Lung (tissue), 12 donors: ENCODE measurements around the gene SNRPB2. TPM values are rescaled to one million over a fixed set of nuclear protein-coding genes. Genes with fewer than 3 reads are reported as not detected.

Experiments
- ATAC-seq: fragments of 200-7000 bp; cut with Tn5 transposase; one replicate; pipeline ENCODE4 v1.9.1; 2020; ENCODE audit warnings: moderate number of reproducible peaks; ENCODE audit not compliant: insufficient read depth, low FRiP score
- DNase-seq, 3 donors: peaks; one replicate each; pipeline ENCODE4 v3.0.0-alpha.2; 2013 to 2017
- H3K27ac ChIP-seq, 2 donors: one replicate each; pipeline ENCODE4 v1.5.1; 2013; ENCODE audit warnings: mild to moderate bottlenecking in 2 of 2, moderate library complexity in 2 of 2, control low read depth in 1 of 2, inconsistent platforms in 1 of 2, low read depth in 1 of 2, low read length in 1 of 2
- H3K27me3 ChIP-seq, 3 donors: one replicate each; pipeline ENCODE4 v1.5.1; 2013; ENCODE audit warnings: low read length in 2 of 3; ENCODE audit not compliant: control insufficient read depth in 3 of 3, insufficient read depth in 3 of 3
- H3K36me3 ChIP-seq, 4 donors: one replicate each; pipeline ENCODE4 v1.5.1; 2013; ENCODE audit warnings: low read length in 4 of 4, mild to moderate bottlenecking in 1 of 4, moderate library complexity in 1 of 4; ENCODE audit not compliant: control insufficient read depth in 4 of 4, insufficient read depth in 4 of 4
- H3K4me1 ChIP-seq, 5 donors: one replicate each; pipeline ENCODE4 v1.5.1; 2013; ENCODE audit warnings: low read length in 5 of 5, mild to moderate bottlenecking in 2 of 5, moderate library complexity in 1 of 5; ENCODE audit not compliant: control insufficient read depth in 5 of 5, insufficient read depth in 5 of 5
- H3K4me3 ChIP-seq: one replicate; pipeline ENCODE4 v1.5.1; 2013; ENCODE audit warnings: mild to moderate bottlenecking, control low read depth, moderate library complexity
- H3K9ac ChIP-seq, 2 donors: one replicate each; pipeline ENCODE4 v1.5.1; 2013; ENCODE audit warnings: low read length in 2 of 2, control low read depth in 1 of 2; ENCODE audit not compliant: insufficient read depth in 1 of 2
- H3K9me3 ChIP-seq, 4 donors: one replicate each; pipeline ENCODE4 v1.5.1; 2013; ENCODE audit warnings: low read length in 3 of 4, mild to moderate bottlenecking in 1 of 4, moderate library complexity in 1 of 4; ENCODE audit not compliant: control insufficient read depth in 4 of 4, insufficient read depth in 3 of 4
- WGBS, 2 donors: extraction: QIAGEN DNeasy Blood & Tissue Kit; methylation state at CpG; one replicate each; pipeline ENCODE4 v1.1.7; 2013; 5-methylcytosine and 5-hydroxymethylcytosine counted together
- polyA plus RNA-seq, 2 donors: library from polyadenylated mRNA; stranded (reverse); fragments of 200-250 nt; gene quantifications; one replicate each; pipeline ENCODE4 v1.2.1, GENCODE V29; 2013
- total RNA-seq, 2 donors: library from RNA; depleted of rRNA in 1 of 2; stranded (reverse); fragments of >200 nt in 1 of 2; gene quantifications; one replicate each; pipeline ENCODE4 v1.2.1, GENCODE V29; 2014 to 2021
- TF ChIP-seq, protein P1 (sequence below): IDR thresholded peaks from 2 replicates; pipeline ENCODE4 v1.5.1; 2012; ENCODE audit warnings: mild to moderate bottlenecking; ENCODE audit errors: control extremely low read depth, extremely low read depth
- donor health status: control.
- donor health status: control.
- donor health status: Bipolar disorder and iron deficiency.
- donor health status: healthy.
- donor health status: DM: yes; HTN: yes; CAD: no.

Gene SNRPB2
- total and polyA plus RNA-seq, 4 donors = 36.4 to 67.2 (median 52.3) TPM

DNA sequence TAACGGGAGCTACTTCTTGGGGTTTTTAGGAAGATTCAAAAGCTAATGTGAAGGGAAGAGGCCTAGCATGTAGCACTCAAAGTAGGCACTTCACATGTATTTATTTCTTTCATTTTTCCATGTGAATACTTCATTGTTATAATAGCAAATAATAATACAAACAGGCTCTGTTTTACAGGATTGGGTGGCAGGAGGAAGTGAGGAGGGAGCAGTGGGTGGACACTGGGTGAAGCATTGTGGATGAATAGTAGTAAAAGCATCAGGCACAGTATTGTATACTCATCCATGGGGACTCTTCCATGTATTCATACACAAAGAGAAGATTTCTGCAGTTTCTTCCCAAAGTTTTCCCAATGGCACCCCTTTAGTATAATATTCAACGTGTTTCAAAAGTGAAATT lies 38.4 kb upstream of the SNRPB2 start:
- 73 to 75% methylated on average over 2 of the region's 2 CpGs for WGBS, 2 donors
- no peaks in the 10 kb centered on the region for H3K36me3 ChIP-seq
- no peak for ATAC-seq
- H3K9me3 ChIP-seq = no peaks in the 10 kb centered on the region
- peaks cover 0 to 2% (median 0%) of the 10 kb centered on the region in 3 donors for H3K27me3 ChIP-seq
- H3K4me1 ChIP-seq = no peaks in the 10 kb centered on the region
- no peak overlapping the region for H3K27ac ChIP-seq
- no peak overlapping the region for H3K4me3 ChIP-seq
- no peak overlapping the region for H3K9ac ChIP-seq
- no peak for DNase-seq
- TF ChIP-seq, protein P1, sequence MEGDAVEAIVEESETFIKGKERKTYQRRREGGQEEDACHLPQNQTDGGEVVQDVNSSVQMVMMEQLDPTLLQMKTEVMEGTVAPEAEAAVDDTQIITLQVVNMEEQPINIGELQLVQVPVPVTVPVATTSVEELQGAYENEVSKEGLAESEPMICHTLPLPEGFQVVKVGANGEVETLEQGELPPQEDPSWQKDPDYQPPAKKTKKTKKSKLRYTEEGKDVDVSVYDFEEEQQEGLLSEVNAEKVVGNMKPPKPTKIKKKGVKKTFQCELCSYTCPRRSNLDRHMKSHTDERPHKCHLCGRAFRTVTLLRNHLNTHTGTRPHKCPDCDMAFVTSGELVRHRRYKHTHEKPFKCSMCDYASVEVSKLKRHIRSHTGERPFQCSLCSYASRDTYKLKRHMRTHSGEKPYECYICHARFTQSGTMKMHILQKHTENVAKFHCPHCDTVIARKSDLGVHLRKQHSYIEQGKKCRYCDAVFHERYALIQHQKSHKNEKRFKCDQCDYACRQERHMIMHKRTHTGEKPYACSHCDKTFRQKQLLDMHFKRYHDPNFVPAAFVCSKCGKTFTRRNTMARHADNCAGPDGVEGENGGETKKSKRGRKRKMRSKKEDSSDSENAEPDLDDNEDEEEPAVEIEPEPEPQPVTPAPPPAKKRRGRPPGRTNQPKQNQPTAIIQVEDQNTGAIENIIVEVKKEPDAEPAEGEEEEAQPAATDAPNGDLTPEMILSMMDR = no peak

- TF ChIP-seq, protein P1 = no peak
- H3K9me3 ChIP-seq = no peaks in the 10 kb centered on the region
- peaks cover 0 to 2% (median 0%) of the 10 kb centered on the region in 3 donors for H3K27me3 ChIP-seq
- H3K27ac ChIP-seq = no peak overlapping the region
- no peak overlapping the region for H3K9ac ChIP-seq
- DNase-seq (no peak), ATAC-seq (no peak)
- no peaks in the 10 kb centered on the region for H3K4me1 ChIP-seq
- no peak overlapping the region for H3K4me3 ChIP-seq
- H3K36me3 ChIP-seq = no peaks in the 10 kb centered on the region
- WGBS, 2 donors = 54 to 56% methylated on average over 2 of the region's 2 CpGs
Measured at GRCh38 chr20:16692009-16692408, 37.8 kb upstream of the SNRPB2 start.

DNA sequence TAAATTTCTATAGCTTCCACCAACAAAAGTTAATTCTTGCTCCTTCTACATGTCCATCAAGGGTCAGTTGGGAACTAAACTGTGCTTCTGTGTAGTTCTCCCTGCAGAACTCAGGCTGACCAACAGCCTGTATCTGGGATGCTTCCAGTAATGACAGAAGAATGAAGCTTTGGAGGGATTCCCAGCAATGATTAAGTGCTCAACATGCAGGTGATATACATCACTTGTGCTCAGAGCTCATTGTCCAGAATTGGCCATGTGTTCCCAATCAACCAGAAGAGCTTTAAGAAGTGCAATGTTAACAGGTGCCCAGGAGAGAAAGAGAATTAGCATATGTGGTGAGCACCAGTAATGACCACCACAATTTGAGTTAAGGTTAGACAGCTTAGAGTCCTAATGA lies 37.4 kb upstream of the SNRPB2 start:
- Histone ChIP-seq H3K9me3 (no peaks in the 10 kb centered on the region), H3K27me3 (peaks cover 0 to 2% (median 0%) of the 10 kb centered on the region in 3 donors), H3K27ac (no peak overlapping the region), H3K9ac (no peak overlapping the region), H3K36me3 (no peaks in the 10 kb centered on the region), H3K4me3 (no peak overlapping the region), H3K4me1 (no peaks in the 10 kb centered on the region)
- DNase-seq (no peak), ATAC-seq (no peak)
- TF ChIP-seq, protein P1 = no peak

DNA sequence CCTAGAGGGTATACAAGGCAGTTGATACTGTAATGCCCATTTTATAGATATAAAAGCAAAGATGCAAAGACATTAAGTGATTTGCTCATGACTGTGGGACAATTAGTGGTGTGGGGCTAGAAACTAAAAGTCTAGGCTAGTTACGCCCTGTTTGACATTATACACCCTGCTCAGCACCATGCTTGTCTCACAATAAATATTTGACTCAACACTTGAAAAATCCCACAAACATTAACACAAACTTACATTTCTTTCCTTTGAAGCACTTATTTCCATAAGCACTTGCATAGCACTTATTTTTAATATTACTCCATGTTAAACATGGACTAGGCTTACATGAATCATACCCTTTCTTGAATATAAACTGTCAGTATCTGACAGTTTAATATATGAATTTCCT lies 36.5 kb upstream of the SNRPB2 start:
- WGBS, 2 donors = 79 to 86% methylated on average over 1 of the region's 1 CpG
- Histone ChIP-seq H3K4me1 (no peaks in the 10 kb centered on the region), H3K27ac (no peak overlapping the region), H3K27me3 (peaks cover 0 to 2% (median 0%) of the 10 kb centered on the region in 3 donors), H3K9ac (no peak overlapping the region), H3K9me3 (no peaks in the 10 kb centered on the region), H3K36me3 (no peaks in the 10 kb centered on the region), H3K4me3 (no peak overlapping the region)
- ATAC-seq = no peak
- TF ChIP-seq, protein P1 = no peak
- DNase-seq = no peak
